Upper lobe of right lung (tissue), 1 donor: ENCODE measurements around the gene ZMYM3. TPM values are rescaled to one million over a fixed set of nuclear protein-coding genes. Genes with fewer than 3 reads are reported as not detected.

Source experiments
- ATAC-seq: fragments of 200-7000 bp; cut with Tn5 transposase; one replicate; pipeline ENCODE4 v1.9.1; 2020; ENCODE audit warnings: mild to moderate bottlenecking, moderate library complexity
- DNase-seq: peaks from one replicate; pipeline ENCODE4 v3.0.0-alpha.2; 2020
- H3K27ac ChIP-seq: fragments of 200-600 bp; one replicate; pipeline ENCODE4 v1.8.0; 2022
- H3K27me3 ChIP-seq: fragments of 200-600 bp; one replicate; pipeline ENCODE4 v1.8.0; 2022; ENCODE audit warnings: mild to moderate bottlenecking
- H3K36me3 ChIP-seq: fragments of 200-600 bp; one replicate; pipeline ENCODE4 v1.8.0; 2022
- H3K4me1 ChIP-seq: fragments of 200-600 bp; one replicate; pipeline ENCODE4 v1.8.0; 2022
- H3K4me3 ChIP-seq: fragments of 200-600 bp; one replicate; pipeline ENCODE4 v1.8.0; 2022; ENCODE audit warnings: mild to moderate bottlenecking
- H3K9me3 ChIP-seq: fragments of 200-600 bp; one replicate; pipeline ENCODE4 v1.8.0; 2022
- intact Hi-C: fragments of 100-400 bp; cut with DNase I; formaldehyde crosslinking; loops from one replicate; pipeline ENCODE4 v1.11.0; 2022
- total RNA-seq: library from RNA; stranded (reverse); fragmentation: NEBNext Ultra II Directional; extraction: Animal tissue kit (Norgen Biotek cat#: 25700); gene quantifications from one replicate; pipeline ENCODE4 v1.2.1, GENCODE V29; 2021
- TF ChIP-seq, protein P1 (sequence below): fragments of 200-600 bp; IDR thresholded peaks from one replicate; pipeline ENCODE4 v1.8.0; 2022; ENCODE audit warnings: antibody characterized with exemption
- donor health status: DM: no; HTN: yes; CAD: no; lungs with severe emphysema.

ZMYM3 gene
- total RNA-seq, 1 donor from 2014 or later = 24.9 TPM

DNA sequence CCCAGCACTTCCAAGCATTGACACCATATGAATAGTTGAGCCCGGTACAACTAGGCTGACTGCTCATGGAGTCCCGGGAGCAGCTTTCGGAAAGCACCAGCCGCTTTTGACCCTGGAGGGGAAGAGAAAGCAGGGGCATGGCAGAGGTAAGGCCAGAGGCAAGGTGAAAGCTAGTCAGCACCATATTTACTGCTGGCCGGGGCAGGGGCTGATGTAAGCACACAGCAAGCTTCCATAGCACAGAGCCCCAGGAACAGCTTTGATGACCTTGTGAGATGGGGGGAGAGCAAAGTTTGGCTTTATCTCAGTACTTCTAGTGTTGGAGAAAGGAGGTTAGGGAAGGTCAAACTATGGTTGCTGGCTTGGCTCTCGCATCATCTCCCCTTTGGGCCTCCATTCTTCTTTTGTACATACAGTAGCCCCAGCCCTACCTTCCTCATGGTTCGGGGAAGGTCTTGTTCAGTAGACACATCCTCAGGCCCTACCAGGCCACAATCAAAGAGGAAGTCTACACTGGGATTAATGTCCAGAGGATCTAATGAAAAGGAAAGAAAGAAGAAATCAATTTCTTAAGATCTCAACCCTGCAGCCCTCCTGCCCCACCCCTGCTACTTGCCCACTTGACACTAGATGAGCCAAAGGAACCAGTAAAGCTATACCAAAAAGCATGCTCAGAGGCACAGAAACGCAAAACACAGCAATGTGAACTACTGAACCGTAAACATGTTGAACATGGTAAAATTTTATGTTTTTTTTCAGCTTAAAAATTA, 9.4 kb downstream of the ZMYM3 start:
- Histone ChIP-seq H3K27ac (no peak overlapping the region), H3K36me3 (peaks cover 9% of the 10 kb centered on the region), H3K4me3 (no peak overlapping the region), H3K9me3 (no peaks in the 10 kb centered on the region), H3K4me1 (no peaks in the 10 kb centered on the region), H3K27me3 (no peaks in the 10 kb centered on the region)
- TF ChIP-seq, protein P1, sequence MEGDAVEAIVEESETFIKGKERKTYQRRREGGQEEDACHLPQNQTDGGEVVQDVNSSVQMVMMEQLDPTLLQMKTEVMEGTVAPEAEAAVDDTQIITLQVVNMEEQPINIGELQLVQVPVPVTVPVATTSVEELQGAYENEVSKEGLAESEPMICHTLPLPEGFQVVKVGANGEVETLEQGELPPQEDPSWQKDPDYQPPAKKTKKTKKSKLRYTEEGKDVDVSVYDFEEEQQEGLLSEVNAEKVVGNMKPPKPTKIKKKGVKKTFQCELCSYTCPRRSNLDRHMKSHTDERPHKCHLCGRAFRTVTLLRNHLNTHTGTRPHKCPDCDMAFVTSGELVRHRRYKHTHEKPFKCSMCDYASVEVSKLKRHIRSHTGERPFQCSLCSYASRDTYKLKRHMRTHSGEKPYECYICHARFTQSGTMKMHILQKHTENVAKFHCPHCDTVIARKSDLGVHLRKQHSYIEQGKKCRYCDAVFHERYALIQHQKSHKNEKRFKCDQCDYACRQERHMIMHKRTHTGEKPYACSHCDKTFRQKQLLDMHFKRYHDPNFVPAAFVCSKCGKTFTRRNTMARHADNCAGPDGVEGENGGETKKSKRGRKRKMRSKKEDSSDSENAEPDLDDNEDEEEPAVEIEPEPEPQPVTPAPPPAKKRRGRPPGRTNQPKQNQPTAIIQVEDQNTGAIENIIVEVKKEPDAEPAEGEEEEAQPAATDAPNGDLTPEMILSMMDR = no peak
- ATAC-seq (no peak), DNase-seq (no peak)
- intact Hi-C loops = no loop called here

DNA sequence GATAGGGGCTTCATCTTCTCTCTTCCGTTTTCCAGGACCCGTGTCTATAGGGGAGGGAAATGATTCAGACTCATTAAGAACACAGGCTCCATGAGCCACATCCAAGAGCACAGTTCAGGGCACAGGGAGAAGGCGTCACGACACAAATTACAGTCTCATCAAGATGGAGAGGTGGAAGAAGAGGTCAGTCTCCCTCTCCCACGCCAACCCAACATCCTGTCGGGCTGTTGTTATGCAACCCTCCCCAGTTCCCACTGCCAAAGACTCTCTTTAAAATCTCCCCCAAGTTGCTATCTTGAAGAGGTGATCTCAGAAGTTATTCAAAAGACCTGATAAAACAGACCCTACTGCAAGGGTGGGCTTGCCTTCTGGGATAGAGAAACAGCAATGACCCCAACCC, 12.6 kb downstream of the ZMYM3 start:
- Histone ChIP-seq H3K9me3 (no peaks in the 10 kb centered on the region), H3K36me3 (peaks cover 4% of the 10 kb centered on the region), H3K27ac (no peak overlapping the region), H3K27me3 (no peaks in the 10 kb centered on the region), H3K4me3 (no peak overlapping the region), H3K4me1 (no peaks in the 10 kb centered on the region)
- DNase-seq (no peak), ATAC-seq (no peak)
- TF ChIP-seq, protein P1 = no peak
- intact Hi-C loops = no loop called here

DNA sequence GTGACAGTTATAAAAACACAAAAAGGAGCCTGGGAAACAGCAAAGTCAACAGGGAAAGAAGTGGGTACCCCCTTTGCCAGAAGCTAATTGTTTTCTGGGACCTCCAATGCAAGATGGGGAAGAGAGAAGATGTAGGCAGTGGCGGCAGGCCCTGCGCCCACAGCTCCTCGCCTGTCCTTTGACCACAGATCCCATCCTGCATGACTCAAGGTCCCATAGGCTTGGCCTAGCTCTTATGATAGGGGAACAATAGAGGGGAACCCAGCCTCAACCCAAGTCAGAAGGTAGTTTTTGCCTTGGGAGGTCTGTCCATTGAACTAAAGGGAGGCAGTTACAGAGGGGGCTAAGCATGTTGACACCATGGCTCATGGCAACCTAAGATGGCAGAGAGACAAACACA, 14.2 kb downstream of the ZMYM3 start:
- DNase-seq = no peak
- H3K9me3 ChIP-seq = no peaks in the 10 kb centered on the region

DNA sequence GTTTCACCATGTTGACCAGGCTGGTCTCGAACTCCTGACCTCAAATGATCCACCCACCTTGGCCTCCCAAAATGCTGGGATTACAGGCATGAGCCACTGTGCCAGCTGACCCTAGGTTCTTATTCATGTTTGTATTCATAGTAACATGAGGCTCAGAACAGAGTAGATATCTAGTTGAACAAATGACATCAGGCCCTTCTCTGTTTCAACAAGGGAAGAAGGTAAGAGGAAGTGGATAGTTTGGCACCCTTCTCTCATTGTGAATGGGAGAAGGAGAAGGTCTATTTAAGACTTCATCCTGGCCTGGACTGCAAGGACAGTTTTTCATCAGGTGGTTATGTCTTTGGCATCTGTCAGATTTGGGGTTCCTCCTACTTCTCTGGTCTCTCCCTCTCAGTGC, 17.1 kb downstream of the ZMYM3 start:
- TF ChIP-seq, protein P1 = no peak
- no peak overlapping the region for H3K27ac ChIP-seq
- no peaks in the 10 kb centered on the region for H3K27me3 ChIP-seq
- intact Hi-C loops = no loop called here
- H3K9me3 ChIP-seq = no peaks in the 10 kb centered on the region
- no peaks in the 10 kb centered on the region for H3K4me1 ChIP-seq
- DNase-seq = no peak
- H3K36me3 ChIP-seq = no peaks in the 10 kb centered on the region
- no peak overlapping the region for H3K4me3 ChIP-seq
- ATAC-seq = no peak

More for the DNA sequence above, 14.2 kb downstream of the ZMYM3 start:
- Histone ChIP-seq H3K27me3 (no peaks in the 10 kb centered on the region), H3K4me1 (no peaks in the 10 kb centered on the region), H3K27ac (no peak overlapping the region), H3K4me3 (no peak overlapping the region), H3K36me3 (peaks cover 4% of the 10 kb centered on the region)
- intact Hi-C loops = no loop called here
- TF ChIP-seq, protein P1 = no peak
- ATAC-seq = peak; percentile 45

DNA sequence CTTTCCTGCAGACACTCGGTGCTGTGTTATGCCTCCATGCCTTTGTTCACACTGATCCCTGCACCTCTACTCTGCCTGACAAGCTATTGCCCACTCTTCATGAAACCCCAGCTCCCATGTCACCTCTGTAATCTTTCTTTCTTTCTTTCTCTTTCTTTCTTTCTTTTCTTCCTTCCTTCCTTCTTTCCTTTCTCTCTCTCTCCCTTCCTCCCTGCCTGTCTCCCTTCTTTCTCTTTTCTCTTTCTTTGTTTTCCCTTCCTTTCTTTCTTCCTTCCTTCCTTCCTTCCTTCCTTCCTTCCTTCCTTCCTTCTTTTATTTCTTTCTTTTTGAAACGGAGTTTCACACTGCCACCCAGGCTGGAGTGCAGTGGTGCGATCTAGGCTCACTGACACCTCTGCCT, 18.5 kb downstream of the ZMYM3 start:
- TF ChIP-seq, protein P1 = no peak
- no peak overlapping the region for H3K27ac ChIP-seq
- no peaks in the 10 kb centered on the region for H3K36me3 ChIP-seq
- H3K4me3 ChIP-seq = no peak overlapping the region
- no peak for DNase-seq
- no peaks in the 10 kb centered on the region for H3K4me1 ChIP-seq
- no peaks in the 10 kb centered on the region for H3K27me3 ChIP-seq
- ATAC-seq = no peak
- intact Hi-C loops = no loop called here
- no peaks in the 10 kb centered on the region for H3K9me3 ChIP-seq
